Prostate gland (tissue), 2 donors: Measurements from ENCODE around the gene ABHD17A. TPM values are rescaled to one million over a fixed set of nuclear protein-coding genes. Genes with fewer than 3 reads are reported as not detected.

ENCODE experiments used
- DNase-seq: peaks from one replicate; pipeline ENCODE4 v3.0.0-alpha.2; 2019; ENCODE audit warnings: low spot score
- H3K27ac ChIP-seq, 2 donors: fragments of 200-600 bp; sonication (generic); 2 replicates each; pipeline ENCODE4 v1.5.1; 2017 to 2019
- H3K27me3 ChIP-seq: fragments of 200-600 bp; sonication (generic); replicated peaks from 2 replicates; pipeline ENCODE4 v1.5.1; 2019; ENCODE audit not compliant: insufficient read depth
- H3K36me3 ChIP-seq, 2 donors: fragments of 200-600 bp; sonication (generic); 1 replicate in 1 of 2; 2 replicates in 1 of 2; pipeline versions ENCODE4 v1.5.1 to v1.8.1; 2017 to 2019
- H3K4me1 ChIP-seq: fragments of 200-600 bp; sonication (generic); replicated peaks from 2 replicates; pipeline ENCODE4 v1.5.1; 2019
- H3K4me3 ChIP-seq, 2 donors: fragments of 200-600 bp; sonication (generic); 2 replicates each; pipeline ENCODE4 v1.5.1; 2017 to 2019
- H3K9me3 ChIP-seq: fragments of 200-600 bp; sonication (generic); 2 replicates; pipeline ENCODE4 v1.5.1; 2017
- CTCF ChIP-seq, 4 experiments: fragments of 200-600 bp in 2 of 4; fragments of 450-650 bp in 2 of 4; sonication (generic) in 2 of 4; IDR thresholded peaks; 1 replicate in 3 of 4; 2 replicates in 1 of 4; pipeline ENCODE4 v1.5.1; 2016 to 2019; ENCODE audit warnings: antibody characterized with exemption in 4 of 4, mild to moderate bottlenecking in 2 of 4, moderate library complexity in 2 of 4
- POLR2A ChIP-seq: fragments of 450-650 bp; IDR thresholded peaks from one replicate; pipeline ENCODE4 v1.6.1; 2016; ENCODE audit warnings: antibody characterized with exemption, mild to moderate bottlenecking
- POLR2AphosphoS5 ChIP-seq: sonication (generic); formaldehyde crosslinking; IDR thresholded peaks from one replicate; pipeline ENCODE4 v1.6.1; 2017; ENCODE audit warnings: antibody characterized with exemption
- WGBS: methylation state at CpG from one replicate; pipeline ENCODE4 v1.1.5; 2018; 5-methylcytosine and 5-hydroxymethylcytosine counted together
- intact Hi-C: fragments of 100-400 bp; cut with DNase I; formaldehyde crosslinking; loops from one replicate; pipeline ENCODE4 v1.14.2; 2022
- total RNA-seq, 2 donors: library from RNA; depleted of rRNA; stranded (reverse); fragments of >200 nt; gene quantifications; one replicate each; pipeline ENCODE4 v1.1.0, GENCODE V29; 2016

ABHD17A gene
- total RNA-seq, 2 donors from 2014 or later = 131 to 146 TPM

GRCh38 chr19:1902923-1903322 lies 17.6 kb upstream of the ABHD17A start:
- intact Hi-C loops = no loop called here
- H3K27ac ChIP-seq = no peak overlapping the region
- no peak for TF ChIP-seq POLR2AphosphoS5
- TF ChIP-seq CTCF (IDR thresholded peaks at IDR 0.05) = no peak
- no peak for TF ChIP-seq POLR2A

GRCh38 chr19:1901940-1902404 lies 16.7 kb upstream of the ABHD17A start:
- Histone ChIP-seq H3K4me1 (peaks cover 4% of the 10 kb centered on the region), H3K36me3 (no peaks in the 10 kb centered on the region), H3K27me3 (no peaks in the 10 kb centered on the region), H3K9me3 (no peaks in the 10 kb centered on the region), H3K27ac (no peak overlapping the region), H3K4me3 (no peak overlapping the region)
- intact Hi-C loops = no loop called here
- no peak for DNase-seq
- 89% methylated on average over 16 of the region's 16 CpGs for WGBS
- no peak for TF ChIP-seq CTCF (IDR thresholded peaks at IDR 0.05)
- no peak for TF ChIP-seq POLR2A
- TF ChIP-seq POLR2AphosphoS5 = no peak

More at GRCh38 chr19:1902923-1903322, 17.6 kb upstream of the ABHD17A start:
- H3K4me1 ChIP-seq = peaks cover 10% of the 10 kb centered on the region
- DNase-seq = no peak
- no peaks in the 10 kb centered on the region for H3K36me3 ChIP-seq
- WGBS = 63% methylated on average over 6 of the region's 6 CpGs
- H3K4me3 ChIP-seq = no peak overlapping the region
- no peaks in the 10 kb centered on the region for H3K27me3 ChIP-seq
- H3K9me3 ChIP-seq = no peaks in the 10 kb centered on the region

- no peak for DNase-seq
Measured at GRCh38 chr19:1896508-1896907, 11.2 kb upstream of the ABHD17A start.

GRCh38 chr19:1893791-1894190 lies 8.5 kb upstream of the ABHD17A start:
- no peak for DNase-seq
- Histone ChIP-seq H3K4me1 (no peaks in the 10 kb centered on the region), H3K9me3 (no peaks in the 10 kb centered on the region), H3K4me3 (no peak overlapping the region), H3K36me3 (no peaks in the 10 kb centered on the region), H3K27ac (no peak overlapping the region), H3K27me3 (no peaks in the 10 kb centered on the region)
- WGBS = 79% methylated on average over 17 of the region's 17 CpGs
- no peak for TF ChIP-seq POLR2AphosphoS5
- TF ChIP-seq CTCF (IDR thresholded peaks at IDR 0.05) = no peak
- TF ChIP-seq POLR2A = no peak
- intact Hi-C loops = no loop called here

More at GRCh38 chr19:1896508-1896907, 11.2 kb upstream of the ABHD17A start:
- TF ChIP-seq CTCF (IDR thresholded peaks at IDR 0.05) = no peak
- TF ChIP-seq POLR2AphosphoS5 = no peak
- TF ChIP-seq POLR2A = no peak
- H3K27me3 ChIP-seq = no peaks in the 10 kb centered on the region
- no peak overlapping the region for H3K27ac ChIP-seq
- H3K36me3 ChIP-seq = no peaks in the 10 kb centered on the region
- H3K4me3 ChIP-seq = no peak overlapping the region
- no peaks in the 10 kb centered on the region for H3K4me1 ChIP-seq
- intact Hi-C loops = no loop called here
- 94% methylated on average over 13 of the region's 13 CpGs for WGBS
- no peaks in the 10 kb centered on the region for H3K9me3 ChIP-seq

- intact Hi-C loops = no loop called here
- no peaks in the 10 kb centered on the region for H3K36me3 ChIP-seq
- DNase-seq = no peak
- TF ChIP-seq POLR2A (no peak), CTCF (IDR thresholded peaks at IDR 0.05) (no peak), POLR2AphosphoS5 (no peak)
- 100% methylated on average over 1 of the region's 1 CpG for WGBS
- H3K9me3 ChIP-seq = no peaks in the 10 kb centered on the region
- H3K4me3 ChIP-seq = no peak overlapping the region
- H3K27ac ChIP-seq = no peak overlapping the region
- H3K4me1 ChIP-seq = no peaks in the 10 kb centered on the region
- no peaks in the 10 kb centered on the region for H3K27me3 ChIP-seq
Measured at GRCh38 chr19:1889907-1890306, 4.6 kb upstream of the ABHD17A start.
